GM12878 (cell line): ENCODE data around the gene ZNF484.
"Not testable (repeated sequence)": the region's sequence is repeated elsewhere in the genome, so short reads cannot be mapped to it uniquely, and the experiment has no call there.

Experiments used
- CBX5 ChIP-seq: sonication (generic); IDR thresholded peaks from 2 replicates; pipeline ENCODE4 v1.6.1; 2016; ENCODE audit warnings: low read depth, moderate library complexity, mild to moderate bottlenecking, inconsistent platforms
- CHD2 ChIP-seq: IDR thresholded peaks from 2 replicates; pipeline ENCODE4 v1.6.1; 2011; ENCODE audit warnings: low read depth, low read length, improper control_type of control experiment, borderline replicate concordance
- CTCF ChIP-seq, 3 experiments: IDR thresholded peaks in 2 of 3; conservative IDR thresholded peaks in 1 of 3; 2 replicates each; pipeline ENCODE4 v1.5.1; 2011; ENCODE audit warnings: low read depth in 3 of 3, low read length in 3 of 3, mild to moderate bottlenecking in 3 of 3, control low read depth in 2 of 3, moderate library complexity in 2 of 3, inconsistent platforms in 1 of 3, mixed read lengths in 1 of 3; ENCODE audit not compliant: control insufficient read depth in 2 of 3, insufficient read depth in 1 of 3; ENCODE audit errors: extremely low read depth in 1 of 3
- ELK1 ChIP-seq: IDR thresholded peaks from 2 replicates; pipeline ENCODE4 v1.6.1; 2012; ENCODE audit warnings: low read depth, low read length, improper control_type of control experiment
- EP300 ChIP-seq, 2 experiments: fragments of 150-350 bp in 1 of 2; IDR thresholded peaks; 2 replicates each; pipeline ENCODE4 v1.6.1; 2011 to 2012; ENCODE audit warnings: low read depth in 2 of 2, low read length in 2 of 2, borderline replicate concordance in 1 of 2, improper control_type of control experiment in 1 of 2, inconsistent platforms in 1 of 2; ENCODE audit not compliant: control insufficient read depth in 1 of 2
- GABPA ChIP-seq: IDR thresholded peaks from 2 replicates; pipeline ENCODE4 v1.6.1; 2014; ENCODE audit warnings: antibody characterized with exemption, low read depth, mild to moderate bottlenecking, inconsistent platforms
- MAX ChIP-seq: IDR thresholded peaks from 2 replicates; pipeline ENCODE4 v1.6.1; 2012; ENCODE audit warnings: low read depth, low read length, improper control_type of control experiment
- NBN ChIP-seq: fragments of 450-650 bp; IDR thresholded peaks from 2 replicates; pipeline ENCODE4 v1.6.1; 2016
- POLR2A ChIP-seq: IDR thresholded peaks from 2 replicates; pipeline ENCODE4 v1.6.1; 2011; ENCODE audit warnings: low read depth, mild to moderate bottlenecking, low read length
- SRF ChIP-seq, 2 experiments: IDR thresholded peaks; 2 replicates each; pipeline ENCODE4 v1.6.1; 2011; ENCODE audit warnings: low read depth in 2 of 2, low read length in 2 of 2, mild to moderate bottlenecking in 1 of 2, moderate library complexity in 1 of 2
- SUZ12 ChIP-seq: fragments of 200-600 bp; sonication (generic); IDR thresholded peaks from one replicate; pipeline ENCODE4 v1.6.1; 2018; ENCODE audit warnings: antibody characterized with exemption, mild to moderate bottlenecking; ENCODE audit not compliant: unreplicated experiment
- TAF1 ChIP-seq: IDR thresholded peaks from 2 replicates; pipeline ENCODE4 v1.6.1; 2011; ENCODE audit warnings: mild to moderate bottlenecking, low read depth, low read length, borderline replicate concordance

- not testable (repeated sequence) for TF ChIP-seq GABPA; SUZ12; POLR2A; MAX; ELK1; TAF1; SRF (IDR thresholded peaks at IDR 0.05; ENCODE audit: low read depth in 2 of 2, low read length in 2 of 2); CTCF (IDR thresholded peaks at IDR 0.05 in 2 of 3, conservative IDR thresholded peaks at IDR 0.05 in 1 of 3; ENCODE audit: control insufficient read depth in 2 of 3, extremely low read depth in 1 of 3, insufficient read depth in 1 of 3, low read depth in 3 of 3, low read length in 3 of 3); NBN; EP300 (IDR thresholded peaks at IDR 0.05; ENCODE audit: borderline replicate concordance in 1 of 2, control insufficient read depth in 1 of 2, low read depth in 2 of 2, low read length in 2 of 2); CBX5; CHD2
Measured at GRCh38 chr9:92866600-92866999, 11.2 kb downstream of the ZNF484 start.
